GM23338 (cell line): Measurements from ENCODE around the gene CADM4. TPM values are rescaled to one million over a fixed set of nuclear protein-coding genes. Genes with fewer than 3 reads are reported as not detected.
"Not testable (repeated sequence)": the region's sequence is repeated elsewhere in the genome, so short reads cannot be mapped to it uniquely, and the experiment has no call there.

Source experiments
- ATAC-seq: fragments of 200-7000 bp; cut with Tn5 transposase; 3 replicates; pipeline ENCODE4 v1.9.1; 2020
- DNase-seq: peaks from one replicate; pipeline ENCODE4 v3.0.0-alpha.2; 2015; ENCODE audit warnings: low spot score
- H2AFZ ChIP-seq: fragments of 200-600 bp; sonication (generic); 2 replicates; pipeline ENCODE4 v1.8.0; 2016; ENCODE audit warnings: antibody characterized with exemption, mild to moderate bottlenecking, moderate library complexity
- H3F3A ChIP-seq: fragments of 200-600 bp; sonication (generic); replicated peaks from 2 replicates; pipeline ENCODE4 v1.8.0; 2017; ENCODE audit warnings: antibody characterized with exemption, mixed run types, low read depth
- H3K27ac ChIP-seq: fragments of 200-600 bp; sonication (generic); 2 replicates; pipeline ENCODE4 v1.6.1; 2016; ENCODE audit warnings: low read depth
- H3K27me3 ChIP-seq: fragments of 200-600 bp; sonication (generic); 2 replicates; pipeline ENCODE4 v1.8.0; 2016; ENCODE audit warnings: mild to moderate bottlenecking, mixed run types, moderate library complexity; ENCODE audit not compliant: insufficient read depth
- H3K36me3 ChIP-seq: fragments of 200-600 bp; sonication (generic); 2 replicates; pipeline ENCODE4 v1.8.0; 2016; ENCODE audit warnings: mild to moderate bottlenecking; ENCODE audit not compliant: insufficient read depth
- H3K4me1 ChIP-seq: fragments of 200-600 bp; sonication (generic); 2 replicates; pipeline ENCODE4 v1.8.0; 2016; ENCODE audit warnings: mild to moderate bottlenecking, moderate library complexity; ENCODE audit not compliant: insufficient read depth
- H3K4me2 ChIP-seq: fragments of 200-600 bp; sonication (generic); 2 replicates; pipeline ENCODE4 v1.7.1; 2017; ENCODE audit warnings: mixed run types
- H3K4me3 ChIP-seq: fragments of 200-600 bp; sonication (generic); 2 replicates; pipeline ENCODE4 v1.6.1; 2016; ENCODE audit warnings: mixed run types
- H3K79me2 ChIP-seq: fragments of 200-600 bp; sonication (generic); replicated peaks from 2 replicates; pipeline ENCODE4 v1.8.0; 2017; ENCODE audit warnings: mild to moderate bottlenecking; ENCODE audit not compliant: insufficient read depth
- H3K9me2 ChIP-seq: fragments of 200-600 bp; sonication (generic); 2 replicates; pipeline ENCODE4 v1.8.0; 2017; ENCODE audit not compliant: insufficient read depth
- H4K20me1 ChIP-seq: fragments of 200-600 bp; sonication (generic); replicated peaks from 2 replicates; pipeline ENCODE4 v1.8.0; 2017; ENCODE audit warnings: mild to moderate bottlenecking; ENCODE audit not compliant: insufficient read depth
- H3K27ac Mint-ChIP-seq: 2 replicates; pipeline ENCODE4 v1.8.0; 2020; ENCODE audit warnings: inconsistent platforms, mild to moderate bottlenecking, moderate library complexity, mixed read lengths
- H3K27me3 Mint-ChIP-seq: 3 replicates; pipeline ENCODE4 v1.8.0; 2022; ENCODE audit warnings: low read depth, mild to moderate bottlenecking, moderate library complexity, mixed read lengths, inconsistent platforms; ENCODE audit not compliant: insufficient read depth, poor library complexity
- H3K36me3 Mint-ChIP-seq: 3 replicates; pipeline ENCODE4 v1.8.0; 2021; ENCODE audit warnings: low read depth, mild to moderate bottlenecking, inconsistent platforms, moderate library complexity, mixed read lengths
- H3K4me1 Mint-ChIP-seq: 3 replicates; pipeline ENCODE4 v1.8.0; 2020; ENCODE audit warnings: mild to moderate bottlenecking, inconsistent platforms, mixed read lengths
- H3K4me3 Mint-ChIP-seq: 3 replicates; pipeline ENCODE4 v1.8.0; 2021; ENCODE audit warnings: moderate library complexity, mild to moderate bottlenecking, inconsistent platforms, mixed read lengths
- H3K9me3 Mint-ChIP-seq: 3 replicates; pipeline ENCODE4 v1.8.0; 2020; ENCODE audit warnings: moderate library complexity, mild to moderate bottlenecking, inconsistent platforms, mixed read lengths
- CREB1 ChIP-seq: fragments of 250-450 bp; sonication (Bioruptor Pico); IDR thresholded peaks from 2 replicates; pipeline ENCODE4 v1.5.0; 2020; ENCODE audit warnings: low read depth, mild to moderate bottlenecking, moderate library complexity
- EZH2 ChIP-seq: fragments of 200-600 bp; sonication (generic); IDR thresholded peaks from one replicate; pipeline ENCODE4 v1.8.0; 2017; ENCODE audit warnings: antibody characterized with exemption, mild to moderate bottlenecking, low read depth; ENCODE audit not compliant: unreplicated experiment
- EZH2phosphoT487 ChIP-seq: fragments of 200-600 bp; sonication (generic); IDR thresholded peaks from one replicate; pipeline ENCODE4 v1.8.1; 2018; ENCODE audit warnings: antibody characterized with exemption; ENCODE audit not compliant: unreplicated experiment
- JUNB ChIP-seq: IDR thresholded peaks from one replicate; pipeline ENCODE4 v1.6.1; 2016; ENCODE audit warnings: antibody characterized with exemption; ENCODE audit not compliant: unreplicated experiment
- NANOG ChIP-seq: IDR thresholded peaks from 2 replicates; pipeline ENCODE4 v1.6.1; 2016; ENCODE audit warnings: antibody characterized with exemption, borderline replicate concordance
- POLR2AphosphoS5 ChIP-seq: IDR thresholded peaks from 2 replicates; pipeline ENCODE4 v1.6.1; 2016; ENCODE audit warnings: antibody characterized with exemption, low read depth
- ZNF331 ChIP-seq: fragments of 250-450 bp; sonication (Bioruptor Pico); IDR thresholded peaks from 2 replicates; pipeline ENCODE4 v1.5.0; 2020; ENCODE audit warnings: low read depth, mild to moderate bottlenecking, moderate library complexity
- polyA plus RNA-seq: library from polyadenylated mRNA; unstranded; fragments of >200 nt; fragmentation: Nextera tagmentation; extraction: Ambion mirVana; gene quantifications from 2 replicates; pipeline ENCODE4 v1.2.1, GENCODE V29; 2016
- total RNA-seq: library from RNA; depleted of rRNA; stranded (reverse); fragments of >200 nt; shearing (Covaris generic); gene quantifications from 2 replicates; pipeline ENCODE4 v1.2.3, GENCODE V29; 2014
- TF ChIP-seq, protein P1 (sequence below): IDR thresholded peaks from one replicate; pipeline ENCODE4 v1.6.1; 2018; ENCODE audit warnings: antibody characterized with exemption; ENCODE audit not compliant: unreplicated experiment
- TF ChIP-seq, protein P2 (sequence below), 2 experiments: fragments of 200-600 bp in 1 of 2; sonication (generic) in 1 of 2; conservative IDR thresholded peaks; 2 replicates each; pipeline versions ENCODE4 v1.5.1 to v1.6.1; 2016 to 2017; ENCODE audit warnings: antibody characterized with exemption in 2 of 2, low read depth in 2 of 2, mild to moderate bottlenecking in 2 of 2, moderate library complexity in 1 of 2

Gene CADM4
- total and polyA plus RNA-seq, 2 experiments from 2014 or later: 3.7 to 21.2 TPM

DNA sequence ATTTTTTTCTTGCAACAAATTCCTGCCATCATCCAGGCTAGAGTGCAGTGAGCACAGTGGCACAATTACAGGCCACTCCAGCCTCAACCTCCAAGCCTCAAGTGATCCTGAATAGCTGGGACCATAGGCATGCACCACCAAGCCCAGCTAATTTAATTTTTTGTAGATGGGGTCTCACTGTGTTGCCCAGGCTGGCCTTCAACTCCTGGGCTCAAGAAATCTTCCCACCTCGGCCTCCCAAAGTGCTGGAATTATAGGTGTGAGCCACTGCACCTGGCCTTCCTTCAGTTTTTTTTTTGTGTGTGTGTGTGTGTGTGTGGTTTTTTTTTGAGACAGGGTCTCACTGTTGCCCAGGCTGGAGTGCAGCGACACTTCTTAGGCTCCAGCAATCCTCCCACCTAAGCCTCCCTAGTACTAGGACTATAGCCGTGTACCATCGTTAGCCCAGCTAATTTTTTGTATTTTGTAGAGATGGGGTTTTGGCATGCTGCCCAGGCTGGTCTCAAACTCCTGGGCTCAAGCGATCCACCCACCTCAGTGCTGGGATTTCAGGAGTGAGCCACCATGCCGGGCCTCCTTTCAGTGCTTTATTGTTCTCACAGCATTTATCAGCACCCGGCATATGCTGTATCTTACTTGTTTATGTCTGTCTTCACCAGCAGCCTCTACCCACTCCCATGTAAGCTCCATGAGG lies 33.6 kb downstream of the CADM4 start (continued):
- TF ChIP-seq, protein P1, sequence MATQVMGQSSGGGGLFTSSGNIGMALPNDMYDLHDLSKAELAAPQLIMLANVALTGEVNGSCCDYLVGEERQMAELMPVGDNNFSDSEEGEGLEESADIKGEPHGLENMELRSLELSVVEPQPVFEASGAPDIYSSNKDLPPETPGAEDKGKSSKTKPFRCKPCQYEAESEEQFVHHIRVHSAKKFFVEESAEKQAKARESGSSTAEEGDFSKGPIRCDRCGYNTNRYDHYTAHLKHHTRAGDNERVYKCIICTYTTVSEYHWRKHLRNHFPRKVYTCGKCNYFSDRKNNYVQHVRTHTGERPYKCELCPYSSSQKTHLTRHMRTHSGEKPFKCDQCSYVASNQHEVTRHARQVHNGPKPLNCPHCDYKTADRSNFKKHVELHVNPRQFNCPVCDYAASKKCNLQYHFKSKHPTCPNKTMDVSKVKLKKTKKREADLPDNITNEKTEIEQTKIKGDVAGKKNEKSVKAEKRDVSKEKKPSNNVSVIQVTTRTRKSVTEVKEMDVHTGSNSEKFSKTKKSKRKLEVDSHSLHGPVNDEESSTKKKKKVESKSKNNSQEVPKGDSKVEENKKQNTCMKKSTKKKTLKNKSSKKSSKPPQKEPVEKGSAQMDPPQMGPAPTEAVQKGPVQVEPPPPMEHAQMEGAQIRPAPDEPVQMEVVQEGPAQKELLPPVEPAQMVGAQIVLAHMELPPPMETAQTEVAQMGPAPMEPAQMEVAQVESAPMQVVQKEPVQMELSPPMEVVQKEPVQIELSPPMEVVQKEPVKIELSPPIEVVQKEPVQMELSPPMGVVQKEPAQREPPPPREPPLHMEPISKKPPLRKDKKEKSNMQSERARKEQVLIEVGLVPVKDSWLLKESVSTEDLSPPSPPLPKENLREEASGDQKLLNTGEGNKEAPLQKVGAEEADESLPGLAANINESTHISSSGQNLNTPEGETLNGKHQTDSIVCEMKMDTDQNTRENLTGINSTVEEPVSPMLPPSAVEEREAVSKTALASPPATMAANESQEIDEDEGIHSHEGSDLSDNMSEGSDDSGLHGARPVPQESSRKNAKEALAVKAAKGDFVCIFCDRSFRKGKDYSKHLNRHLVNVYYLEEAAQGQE: no peak
- TF ChIP-seq EZH2 (no peak), POLR2AphosphoS5 (no peak), EZH2phosphoT487 (no peak)
- TF ChIP-seq, protein P2, sequence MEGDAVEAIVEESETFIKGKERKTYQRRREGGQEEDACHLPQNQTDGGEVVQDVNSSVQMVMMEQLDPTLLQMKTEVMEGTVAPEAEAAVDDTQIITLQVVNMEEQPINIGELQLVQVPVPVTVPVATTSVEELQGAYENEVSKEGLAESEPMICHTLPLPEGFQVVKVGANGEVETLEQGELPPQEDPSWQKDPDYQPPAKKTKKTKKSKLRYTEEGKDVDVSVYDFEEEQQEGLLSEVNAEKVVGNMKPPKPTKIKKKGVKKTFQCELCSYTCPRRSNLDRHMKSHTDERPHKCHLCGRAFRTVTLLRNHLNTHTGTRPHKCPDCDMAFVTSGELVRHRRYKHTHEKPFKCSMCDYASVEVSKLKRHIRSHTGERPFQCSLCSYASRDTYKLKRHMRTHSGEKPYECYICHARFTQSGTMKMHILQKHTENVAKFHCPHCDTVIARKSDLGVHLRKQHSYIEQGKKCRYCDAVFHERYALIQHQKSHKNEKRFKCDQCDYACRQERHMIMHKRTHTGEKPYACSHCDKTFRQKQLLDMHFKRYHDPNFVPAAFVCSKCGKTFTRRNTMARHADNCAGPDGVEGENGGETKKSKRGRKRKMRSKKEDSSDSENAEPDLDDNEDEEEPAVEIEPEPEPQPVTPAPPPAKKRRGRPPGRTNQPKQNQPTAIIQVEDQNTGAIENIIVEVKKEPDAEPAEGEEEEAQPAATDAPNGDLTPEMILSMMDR (conservative IDR thresholded peaks at IDR 0.05; ENCODE audit: low read depth in 2 of 2): no peak

DNA sequence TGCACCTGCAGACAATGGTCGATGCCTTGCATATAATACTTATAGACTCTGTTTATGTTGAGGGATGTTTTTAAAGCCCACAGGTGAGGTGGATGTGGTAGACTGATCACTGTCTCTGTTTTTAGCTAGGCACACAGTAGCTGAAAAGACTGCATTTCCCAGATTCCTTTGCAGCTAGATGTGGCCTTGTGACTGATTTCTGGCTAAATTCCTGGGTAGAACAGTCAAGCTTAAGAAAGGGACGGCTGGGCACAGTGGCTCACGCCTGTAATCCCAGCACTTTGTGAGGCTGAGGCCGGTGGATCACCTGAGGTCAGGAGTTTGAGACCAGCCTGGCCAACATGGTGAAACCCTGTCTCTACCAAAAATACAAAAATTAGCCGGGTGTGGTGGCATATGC lies 39.3 kb downstream of the CADM4 start:
- H3K9me3 Mint-ChIP-seq, H3K27me3 ChIP-seq, H3K36me3 Mint-ChIP-seq, H3K9me2 ChIP-seq, H3K36me3 ChIP-seq, H3K27ac ChIP-seq, H3K4me3 Mint-ChIP-seq, ATAC-seq, DNase-seq, H4K20me1 ChIP-seq, H3K4me2 ChIP-seq, H3F3A ChIP-seq, H3K4me3 ChIP-seq, H2AFZ ChIP-seq, H3K27ac Mint-ChIP-seq: not testable (repeated sequence)
- Mint-ChIP-seq H3K4me1 (peaks cover 11% of the 10 kb centered on the region), H3K27me3 (peaks cover 16% of the 10 kb centered on the region)
- H3K79me2 ChIP-seq: peaks cover 19% of the 10 kb centered on the region
- peaks cover 10% of the 10 kb centered on the region for H3K4me1 ChIP-seq

DNA sequence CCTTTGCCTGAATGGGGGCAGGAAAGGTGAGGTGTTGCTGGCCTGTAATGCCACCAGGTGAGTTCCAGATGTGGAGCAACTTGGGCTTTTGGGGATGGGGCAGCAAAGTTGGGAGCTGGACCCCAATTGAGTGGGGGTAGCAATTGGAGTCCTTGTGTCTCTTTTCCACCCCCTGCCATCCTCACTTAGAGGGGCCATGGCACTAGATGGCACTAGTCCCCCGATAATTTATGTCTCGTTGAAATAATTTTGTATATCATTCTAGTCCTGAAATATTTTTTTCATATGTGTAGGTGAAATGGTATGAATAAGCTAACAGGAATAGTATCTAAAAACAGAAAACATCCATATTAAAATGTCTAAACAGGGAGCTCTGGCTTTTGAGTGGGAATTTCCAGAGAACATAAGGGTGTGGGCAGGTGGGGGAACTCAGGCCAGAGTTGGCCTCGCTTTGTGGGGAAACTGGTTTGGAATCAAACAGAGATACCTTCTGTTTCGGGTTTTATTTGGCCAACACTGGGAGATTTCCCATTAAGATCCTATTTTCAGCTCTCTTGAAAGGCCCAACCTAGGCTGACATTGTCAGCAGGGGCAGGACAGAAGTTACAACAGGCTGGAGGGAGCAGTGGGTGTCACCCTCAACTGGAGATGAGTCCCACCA lies 39.9 kb downstream of the CADM4 start:
- Histone ChIP-seq H3K36me3 (no peaks in the 10 kb centered on the region), H2AFZ (no peak overlapping the region), H3K79me2 (peaks cover 19% of the 10 kb centered on the region), H4K20me1 (no peaks in the 10 kb centered on the region), H3K4me2 (no peak overlapping the region), H3F3A (0 out of 2 replicates have a peak, but pooled peaks cover 7% of the 10 kb centered on the region), H3K27me3 (no peaks in the 10 kb centered on the region), H3K4me3 (no peak overlapping the region), H3K4me1 (peaks cover 10% of the 10 kb centered on the region), H3K27ac (no peak overlapping the region), H3K9me2 (no peaks in the 10 kb centered on the region)
- Mint-ChIP-seq H3K4me1 (peaks cover 11% of the 10 kb centered on the region), H3K9me3 (peaks cover 2% of the 10 kb centered on the region; the same call in 2 of the 3 replicates), H3K4me3 (no peak overlapping the region), H3K36me3 (peaks cover 4% of the 10 kb centered on the region), H3K27me3 (peaks cover 14% of the 10 kb centered on the region), H3K27ac (no peak overlapping the region)
- no peak for TF ChIP-seq NANOG
- TF ChIP-seq, protein P2 (conservative IDR thresholded peaks at IDR 0.05; ENCODE audit: low read depth in 2 of 2): peak in 1 of 2 experiments; percentile 21; a peak in 1 of 4 replicates
- TF ChIP-seq POLR2AphosphoS5: no peak
- TF ChIP-seq CREB1 (CRISPR knock-in tag): no peak
- TF ChIP-seq ZNF331 (CRISPR knock-in tag): no peak
- no peak for TF ChIP-seq JUNB
- ATAC-seq (no peak), DNase-seq (no peak)
